HepG2 (cell line): Measurements from ENCODE around the gene CDK7. TPM values are rescaled to one million over a fixed set of nuclear protein-coding genes. Genes with fewer than 3 reads are reported as not detected.

ENCODE experiments used
- ATF7-NPFF ChIP-seq: sonication (generic); formaldehyde crosslinking; IDR thresholded peaks from 2 replicates; pipeline ENCODE4 v1.8.1; 2023; ENCODE audit warnings: mild to moderate bottlenecking, low read depth, missing genetic modification reagents, moderate library complexity
- CHCHD3 ChIP-seq: sonication (generic); formaldehyde crosslinking; IDR thresholded peaks from 2 replicates; pipeline ENCODE4 v1.8.0; 2022; ENCODE audit warnings: mild to moderate bottlenecking, missing genetic modification reagents, moderate library complexity
- EZH2 ChIP-seq: conservative IDR thresholded peaks from 2 replicates; pipeline ENCODE4 v1.6.1; 2012; ENCODE audit warnings: mild to moderate bottlenecking, low read depth, low read length, moderate library complexity
- GATA4 ChIP-seq: sonication (generic); IDR thresholded peaks from 2 replicates; pipeline ENCODE4 v1.6.1; 2016; ENCODE audit warnings: antibody characterized with exemption, low read depth, borderline replicate concordance
- IRF9 ChIP-seq: sonication (generic); formaldehyde crosslinking; IDR thresholded peaks from 2 replicates; pipeline ENCODE4 v1.8.0; 2022; ENCODE audit warnings: missing genetic modification reagents, mild to moderate bottlenecking, borderline replicate concordance
- MAFK ChIP-seq, 2 experiments: IDR thresholded peaks in 1 of 2; conservative IDR thresholded peaks in 1 of 2; 2 replicates each; pipeline ENCODE4 v1.6.1; 2011; ENCODE audit warnings: improper control_type of control experiment in 2 of 2, low read length in 2 of 2
- NFYC ChIP-seq: IDR thresholded peaks from 2 replicates; pipeline ENCODE4 v1.6.1; 2016; ENCODE audit warnings: missing genetic modification reagents, missing compliant biosample characterization
- RERE ChIP-seq: IDR thresholded peaks from 2 replicates; pipeline ENCODE4 v1.6.1; 2016; ENCODE audit warnings: low read depth, missing genetic modification reagents, missing compliant biosample characterization
- SP1 ChIP-seq, 2 experiments: fragments of 450-650 bp in 1 of 2; sonication (generic) in 1 of 2; formaldehyde crosslinking in 1 of 2; IDR thresholded peaks; 2 replicates each; pipeline versions ENCODE4 v1.4.0 to v1.6.1; 2016 to 2020; ENCODE audit warnings: missing genetic modification reagents in 1 of 2
- ZFP36L1 ChIP-seq: sonication (generic); formaldehyde crosslinking; IDR thresholded peaks from 2 replicates; pipeline ENCODE4 v1.8.0; 2022; ENCODE audit warnings: mild to moderate bottlenecking, missing genetic modification reagents, moderate library complexity
- polyA plus RNA-seq, 8 experiments: library from polyadenylated mRNA; depleted of rRNA in 3 of 8; stranded (reverse) in 7 of 8; unstranded in 1 of 8; fragments of >200 nt; fragmentation: Illumina TruSeq in 4 of 8; extraction: Trizol in 4 of 8; gene quantifications; 2 replicates each; pipeline versions ENCODE4 v1.2.1 to v1.2.3, GENCODE V29; 2011 to 2016; ENCODE audit warnings: low read depth in 4 of 8, missing spikeins in 1 of 8, mixed read lengths in 1 of 8; ENCODE audit not compliant: insufficient read depth in 1 of 8
- total RNA-seq, 5 experiments: library from RNA; depleted of rRNA; stranded (reverse); fragments of >200 nt; fragmentation: Illumina TruSeq; extraction: Trizol; gene quantifications; 2 replicates each; pipeline ENCODE4 v1.2.3, GENCODE V29; 2016; ENCODE audit warnings: low read depth in 1 of 5
- TF ChIP-seq, protein P1 (sequence below): sonication (generic); formaldehyde crosslinking; IDR thresholded peaks from 2 replicates; pipeline ENCODE4 v1.4.0; 2020; ENCODE audit warnings: missing genetic modification reagents
- TF ChIP-seq, protein P2 (sequence below): sonication (generic); formaldehyde crosslinking; IDR thresholded peaks from 2 replicates; pipeline ENCODE4 v1.4.0; 2020; ENCODE audit warnings: missing genetic modification reagents

Gene CDK7
- total and polyA plus RNA-seq, 2 of the 13 experiments (the other 11 are each of a cell fraction or from before 2014, with no cell fraction given) = 41.2 to 54.9 TPM

DNA sequence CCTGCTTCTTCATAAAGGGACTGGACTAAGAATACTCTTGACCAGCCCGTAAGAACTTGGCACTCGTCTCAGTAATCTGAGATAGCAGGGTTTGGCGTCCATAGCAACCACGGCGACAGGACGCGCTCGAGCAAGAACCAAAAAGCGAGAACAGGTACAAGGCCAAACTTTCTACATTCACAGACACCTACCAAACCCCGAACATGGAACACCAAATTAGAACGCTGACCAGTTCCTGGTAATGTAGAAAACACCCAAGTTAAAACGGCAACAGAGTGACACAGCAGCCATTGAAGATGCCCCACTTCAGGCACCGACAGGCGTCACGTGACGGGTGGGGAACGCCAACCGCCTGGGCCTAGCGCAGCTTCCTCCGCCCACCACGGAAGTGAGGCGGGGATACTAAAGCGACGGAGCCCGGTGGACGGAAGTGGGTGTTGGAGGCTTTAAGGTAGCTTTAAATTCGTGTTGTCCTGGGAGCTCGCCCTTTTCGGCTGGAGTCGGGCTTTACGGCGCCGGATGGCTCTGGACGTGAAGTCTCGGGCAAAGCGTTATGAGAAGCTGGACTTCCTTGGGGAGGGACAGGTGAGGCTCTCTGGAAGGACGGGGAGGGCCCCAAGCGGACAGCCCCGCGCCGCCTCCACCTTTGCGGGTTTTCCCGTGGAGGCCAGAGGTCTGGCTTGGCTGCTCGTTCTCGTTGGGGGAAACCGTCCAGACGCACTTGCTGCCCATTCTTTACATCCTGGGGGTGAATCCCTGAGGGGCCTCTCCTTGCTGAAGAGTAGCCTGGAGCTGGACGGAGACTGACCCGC is at the start of gene CDK7 (continued):
- TF ChIP-seq, protein P1, sequence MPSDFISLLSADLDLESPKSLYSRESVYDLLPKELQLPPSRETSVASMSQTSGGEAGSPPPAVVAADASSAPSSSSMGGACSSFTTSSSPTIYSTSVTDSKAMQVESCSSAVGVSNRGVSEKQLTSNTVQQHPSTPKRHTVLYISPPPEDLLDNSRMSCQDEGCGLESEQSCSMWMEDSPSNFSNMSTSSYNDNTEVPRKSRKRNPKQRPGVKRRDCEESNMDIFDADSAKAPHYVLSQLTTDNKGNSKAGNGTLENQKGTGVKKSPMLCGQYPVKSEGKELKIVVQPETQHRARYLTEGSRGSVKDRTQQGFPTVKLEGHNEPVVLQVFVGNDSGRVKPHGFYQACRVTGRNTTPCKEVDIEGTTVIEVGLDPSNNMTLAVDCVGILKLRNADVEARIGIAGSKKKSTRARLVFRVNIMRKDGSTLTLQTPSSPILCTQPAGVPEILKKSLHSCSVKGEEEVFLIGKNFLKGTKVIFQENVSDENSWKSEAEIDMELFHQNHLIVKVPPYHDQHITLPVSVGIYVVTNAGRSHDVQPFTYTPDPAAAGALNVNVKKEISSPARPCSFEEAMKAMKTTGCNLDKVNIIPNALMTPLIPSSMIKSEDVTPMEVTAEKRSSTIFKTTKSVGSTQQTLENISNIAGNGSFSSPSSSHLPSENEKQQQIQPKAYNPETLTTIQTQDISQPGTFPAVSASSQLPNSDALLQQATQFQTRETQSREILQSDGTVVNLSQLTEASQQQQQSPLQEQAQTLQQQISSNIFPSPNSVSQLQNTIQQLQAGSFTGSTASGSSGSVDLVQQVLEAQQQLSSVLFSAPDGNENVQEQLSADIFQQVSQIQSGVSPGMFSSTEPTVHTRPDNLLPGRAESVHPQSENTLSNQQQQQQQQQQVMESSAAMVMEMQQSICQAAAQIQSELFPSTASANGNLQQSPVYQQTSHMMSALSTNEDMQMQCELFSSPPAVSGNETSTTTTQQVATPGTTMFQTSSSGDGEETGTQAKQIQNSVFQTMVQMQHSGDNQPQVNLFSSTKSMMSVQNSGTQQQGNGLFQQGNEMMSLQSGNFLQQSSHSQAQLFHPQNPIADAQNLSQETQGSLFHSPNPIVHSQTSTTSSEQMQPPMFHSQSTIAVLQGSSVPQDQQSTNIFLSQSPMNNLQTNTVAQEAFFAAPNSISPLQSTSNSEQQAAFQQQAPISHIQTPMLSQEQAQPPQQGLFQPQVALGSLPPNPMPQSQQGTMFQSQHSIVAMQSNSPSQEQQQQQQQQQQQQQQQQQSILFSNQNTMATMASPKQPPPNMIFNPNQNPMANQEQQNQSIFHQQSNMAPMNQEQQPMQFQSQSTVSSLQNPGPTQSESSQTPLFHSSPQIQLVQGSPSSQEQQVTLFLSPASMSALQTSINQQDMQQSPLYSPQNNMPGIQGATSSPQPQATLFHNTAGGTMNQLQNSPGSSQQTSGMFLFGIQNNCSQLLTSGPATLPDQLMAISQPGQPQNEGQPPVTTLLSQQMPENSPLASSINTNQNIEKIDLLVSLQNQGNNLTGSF = no peak
- TF ChIP-seq RERE (CRISPR knock-in tag) (no peak), CHCHD3 (CRISPR knock-in tag) (no peak), MAFK (conservative IDR thresholded peaks at IDR 0.05 in 1 of 2, IDR thresholded peaks at IDR 0.05 in 1 of 2; ENCODE audit: low read length in 2 of 2) (no peak), SP1 (IDR thresholded peaks at IDR 0.05) (no peak), SP1 (CRISPR knock-in tag; IDR thresholded peaks at IDR 0.05) (peak; percentile 81; the same call in 1 of the 2 replicates), ATF7-NPFF (CRISPR knock-in tag) (no peak), EZH2 (no peak), NFYC (CRISPR knock-in tag) (peak; percentile 69), ZFP36L1 (CRISPR knock-in tag) (peak; percentile 83; the same call in 1 of the 2 replicates), GATA4 (no peak; the same call in 1 of the 2 replicates), IRF9 (no peak; the same call in 1 of the 2 replicates)
- TF ChIP-seq, protein P2, sequence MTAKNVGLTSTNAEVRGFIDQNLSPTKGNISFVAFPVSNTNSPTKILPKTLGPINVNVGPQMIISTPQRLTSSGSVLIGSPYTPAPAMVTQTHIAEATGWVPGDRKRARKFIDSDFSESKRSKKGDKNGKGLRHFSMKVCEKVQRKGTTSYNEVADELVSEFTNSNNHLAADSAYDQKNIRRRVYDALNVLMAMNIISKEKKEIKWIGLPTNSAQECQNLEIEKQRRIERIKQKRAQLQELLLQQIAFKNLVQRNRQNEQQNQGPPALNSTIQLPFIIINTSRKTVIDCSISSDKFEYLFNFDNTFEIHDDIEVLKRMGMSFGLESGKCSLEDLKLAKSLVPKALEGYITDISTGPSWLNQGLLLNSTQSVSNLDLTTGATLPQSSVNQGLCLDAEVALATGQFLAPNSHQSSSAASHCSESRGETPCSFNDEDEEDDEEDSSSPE (CRISPR knock-in tag) = peak; percentile 38; the same call in 1 of the 2 replicates
